ENCODE data around the gene ZNF317.

DNA sequence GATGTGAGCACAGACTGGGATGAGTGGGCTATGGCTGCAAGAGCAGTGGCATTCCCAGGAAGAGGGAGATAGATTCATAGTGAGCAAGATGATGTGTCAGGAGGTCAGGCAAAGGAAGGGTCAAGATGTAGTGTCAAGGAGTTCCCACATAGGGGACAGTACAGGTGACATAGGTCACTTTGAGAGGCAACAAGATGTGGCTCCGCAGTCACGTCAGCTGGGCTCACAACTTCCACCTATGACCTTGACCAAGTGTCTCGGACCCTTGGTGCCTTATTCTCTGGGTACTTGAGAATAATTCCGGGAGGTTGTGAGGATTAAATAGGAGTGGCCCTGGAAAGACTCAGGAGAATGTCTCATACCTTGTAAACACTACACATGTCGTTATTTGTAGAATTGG, 10.5 kb downstream of the ZNF317 start:
- TF ChIP-seq CTCF (IDR thresholded peaks at IDR 0.05), result no peak
- TF ChIP-seq POLR2A (IDR thresholded peaks at IDR 0.05), result no peak
